ENCODE results near the gene ADTRP. TPM values are rescaled to one million over a fixed set of nuclear protein-coding genes. Genes with fewer than 3 reads are reported as not detected.

Gene ADTRP
- total RNA-seq, 4 donors from 2014 or later = 119 to 199 (median 181) TPM

DNA sequence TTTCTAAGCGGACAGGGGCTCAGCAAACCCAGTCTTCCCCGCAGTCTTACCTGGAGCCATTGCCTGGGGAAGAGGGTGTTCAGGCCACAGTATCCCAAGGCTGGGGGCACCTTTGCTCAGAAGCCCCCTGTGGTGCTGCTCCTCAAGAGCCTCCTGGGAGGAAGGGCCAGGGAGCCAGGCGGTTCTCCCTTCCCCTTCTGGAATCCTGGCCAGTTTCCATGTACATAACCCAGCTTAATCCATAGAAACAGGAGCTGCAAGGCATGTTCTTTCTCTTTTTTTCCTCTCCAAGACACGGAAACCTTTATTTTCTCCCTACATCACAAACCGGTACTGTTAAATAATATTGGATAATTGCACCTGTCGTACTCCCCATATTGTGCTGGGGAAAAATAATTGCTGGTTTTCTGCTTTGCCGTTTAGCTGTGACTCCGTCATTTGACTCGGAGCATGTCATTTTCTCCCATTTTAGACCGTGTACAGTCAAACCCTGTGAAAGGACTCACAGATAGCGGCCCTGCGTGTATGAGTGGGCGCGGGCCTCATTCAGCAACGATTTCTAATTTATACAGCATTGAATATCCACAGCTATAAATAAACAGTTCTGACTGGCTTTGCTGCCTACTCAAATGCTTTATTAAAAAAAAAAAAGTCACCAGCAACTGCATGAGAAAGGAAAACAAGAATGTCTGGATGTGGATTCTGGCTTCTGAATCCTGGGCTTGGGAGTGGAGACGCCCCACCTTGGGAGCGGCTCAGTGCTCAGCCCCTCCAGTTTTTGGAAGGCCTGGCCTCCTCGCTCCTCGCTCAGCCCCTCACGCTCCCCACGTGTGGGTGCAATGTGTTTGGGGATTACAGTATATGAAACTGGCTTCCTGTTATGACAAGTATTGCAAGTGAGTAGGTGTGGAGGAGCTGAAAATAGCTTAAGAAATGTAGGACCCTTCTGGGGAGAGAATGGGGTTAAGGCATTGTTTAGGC, 67.3 kb downstream of the ADTRP start:
- no peaks in the 10 kb centered on the region for H3K36me3 ChIP-seq
- no peak overlapping the region for H3K4me3 ChIP-seq
- peak overlapping the region in 1 of 4 donors; percentile 5 for H3K27ac ChIP-seq
- no peak for DNase-seq
- intact Hi-C loops (cut with DNase I; ENCODE audit: low total_unique reads) = no loop called here
- TF ChIP-seq EP300 (IDR thresholded peaks at IDR 0.05; ENCODE audit: low read depth) = no peak
- no peaks in the 10 kb centered on the region for H3K9me3 ChIP-seq
- in situ Hi-C loops (cut with MboI; ENCODE audit: low pct_ligation_motif_present in 1 of 4, low pct_unique_long_range_greater_than_20kb in 1 of 4, low sequenced_read_pairs in 3 of 4) = loop anchor here in 1 of 4 donors (25.0 kb wide), 1 partner anchor 126 kb away; no protein-coding TSS in a partner anchor
- 57 to 73% methylated on average over 14 to 21 of the region's 21 CpGs for WGBS, 2 donors (ENCODE audit: low coverage in 1 of 2)
- H3K27me3 ChIP-seq = no peaks in the 10 kb centered on the region
- H3K4me1 ChIP-seq = peaks cover 0 to 9% (median 0%) of the 10 kb centered on the region in 4 donors

DNA sequence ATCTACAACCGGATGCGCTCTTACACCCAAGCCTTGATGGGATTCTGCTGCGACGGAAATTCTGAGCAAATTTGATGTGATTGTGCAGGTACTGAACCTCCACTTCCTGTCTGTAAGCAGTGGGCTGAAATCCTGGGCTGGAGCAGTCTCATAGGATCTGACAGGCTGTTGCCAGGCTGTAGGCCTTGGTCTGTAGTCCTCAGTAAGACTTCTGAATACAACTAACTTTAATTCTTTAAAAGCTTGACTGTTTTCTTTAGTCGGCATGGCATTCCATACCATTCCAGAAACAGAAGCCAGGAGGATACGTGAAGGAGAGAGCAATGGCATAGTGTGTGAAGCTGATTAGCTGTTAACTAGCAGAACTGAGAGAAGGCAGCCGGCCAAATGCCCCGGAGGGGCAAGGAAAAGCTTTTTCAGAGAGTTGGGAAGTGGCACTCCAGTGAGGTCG, 68.3 kb downstream of the ADTRP start:
- in situ Hi-C loops (cut with MboI; ENCODE audit: low pct_ligation_motif_present in 1 of 4, low pct_unique_long_range_greater_than_20kb in 1 of 4, low sequenced_read_pairs in 3 of 4) (loop anchor here in 1 of 4 donors (25.0 kb wide), 1 partner anchor 127 kb away; no protein-coding TSS in a partner anchor), intact Hi-C loops (cut with DNase I; ENCODE audit: low total_unique reads) (no loop called here)
- H3K27me3 ChIP-seq = no peaks in the 10 kb centered on the region
- TF ChIP-seq POLR2AphosphoS5 (IDR thresholded peaks at IDR 0.05) (no peak), POLR2A (IDR thresholded peaks at IDR 0.05) (no peak), EP300 (IDR thresholded peaks at IDR 0.05; ENCODE audit: low read depth) (no peak)
- TF ChIP-seq, protein P1, sequence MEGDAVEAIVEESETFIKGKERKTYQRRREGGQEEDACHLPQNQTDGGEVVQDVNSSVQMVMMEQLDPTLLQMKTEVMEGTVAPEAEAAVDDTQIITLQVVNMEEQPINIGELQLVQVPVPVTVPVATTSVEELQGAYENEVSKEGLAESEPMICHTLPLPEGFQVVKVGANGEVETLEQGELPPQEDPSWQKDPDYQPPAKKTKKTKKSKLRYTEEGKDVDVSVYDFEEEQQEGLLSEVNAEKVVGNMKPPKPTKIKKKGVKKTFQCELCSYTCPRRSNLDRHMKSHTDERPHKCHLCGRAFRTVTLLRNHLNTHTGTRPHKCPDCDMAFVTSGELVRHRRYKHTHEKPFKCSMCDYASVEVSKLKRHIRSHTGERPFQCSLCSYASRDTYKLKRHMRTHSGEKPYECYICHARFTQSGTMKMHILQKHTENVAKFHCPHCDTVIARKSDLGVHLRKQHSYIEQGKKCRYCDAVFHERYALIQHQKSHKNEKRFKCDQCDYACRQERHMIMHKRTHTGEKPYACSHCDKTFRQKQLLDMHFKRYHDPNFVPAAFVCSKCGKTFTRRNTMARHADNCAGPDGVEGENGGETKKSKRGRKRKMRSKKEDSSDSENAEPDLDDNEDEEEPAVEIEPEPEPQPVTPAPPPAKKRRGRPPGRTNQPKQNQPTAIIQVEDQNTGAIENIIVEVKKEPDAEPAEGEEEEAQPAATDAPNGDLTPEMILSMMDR (IDR thresholded peaks at IDR 0.05) = no peak
- H3K27ac ChIP-seq = no peak overlapping the region
- H3K36me3 ChIP-seq = no peaks in the 10 kb centered on the region
- no peak for DNase-seq
- H3K4me1 ChIP-seq = peaks cover 0 to 9% (median 0%) of the 10 kb centered on the region in 4 donors
- 66 to 77% methylated on average over 5 to 9 of the region's 9 CpGs for WGBS, 2 donors (ENCODE audit: low coverage in 1 of 2)
- H3K9me3 ChIP-seq = no peaks in the 10 kb centered on the region
- no peak overlapping the region for H3K4me3 ChIP-seq

DNA sequence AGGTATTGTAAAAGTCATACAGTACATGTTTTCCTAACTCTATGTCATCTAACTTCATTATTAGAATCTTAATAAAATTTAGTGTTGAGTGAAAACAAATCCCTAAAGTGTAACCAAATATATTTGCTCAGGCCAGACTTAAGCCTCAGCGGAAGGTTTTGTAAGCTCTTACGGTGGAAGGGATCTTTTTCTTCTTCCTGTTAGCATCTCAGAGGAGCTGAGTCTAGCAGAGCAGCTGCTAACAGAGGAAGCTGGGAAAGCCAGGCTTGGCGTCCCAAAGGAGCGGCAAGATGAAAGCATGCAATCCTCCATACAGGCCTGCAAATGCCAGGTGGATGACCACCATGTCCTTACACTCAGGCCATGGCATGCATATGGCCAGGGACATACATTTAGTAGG, 72.4 kb downstream of the ADTRP start:
- Histone ChIP-seq H3K27me3 (no peaks in the 10 kb centered on the region), H3K4me1 (peaks cover 0 to 19% (median 7%) of the 10 kb centered on the region in 4 donors), H3K4me3 (no peak overlapping the region), H3K27ac (no peak overlapping the region), H3K9me3 (no peaks in the 10 kb centered on the region), H3K36me3 (no peaks in the 10 kb centered on the region)
- WGBS, 2 donors (ENCODE audit: low coverage in 1 of 2) = 86 to 88% methylated on average over 4 of the region's 4 CpGs
- TF ChIP-seq POLR2A (IDR thresholded peaks at IDR 0.05) (no peak), POLR2AphosphoS5 (IDR thresholded peaks at IDR 0.05) (no peak), EP300 (IDR thresholded peaks at IDR 0.05; ENCODE audit: low read depth) (no peak)
- TF ChIP-seq, protein P1 (IDR thresholded peaks at IDR 0.05) = no peak
- intact Hi-C loops (cut with DNase I; ENCODE audit: low total_unique reads) = no loop called here
- no peak for DNase-seq
- in situ Hi-C loops (cut with MboI; ENCODE audit: low pct_ligation_motif_present in 1 of 4, low pct_unique_long_range_greater_than_20kb in 1 of 4, low sequenced_read_pairs in 3 of 4) = loop anchor here in 1 of 4 donors (25.0 kb wide), 1 partner anchor 131 kb away; no protein-coding TSS in a partner anchor

DNA sequence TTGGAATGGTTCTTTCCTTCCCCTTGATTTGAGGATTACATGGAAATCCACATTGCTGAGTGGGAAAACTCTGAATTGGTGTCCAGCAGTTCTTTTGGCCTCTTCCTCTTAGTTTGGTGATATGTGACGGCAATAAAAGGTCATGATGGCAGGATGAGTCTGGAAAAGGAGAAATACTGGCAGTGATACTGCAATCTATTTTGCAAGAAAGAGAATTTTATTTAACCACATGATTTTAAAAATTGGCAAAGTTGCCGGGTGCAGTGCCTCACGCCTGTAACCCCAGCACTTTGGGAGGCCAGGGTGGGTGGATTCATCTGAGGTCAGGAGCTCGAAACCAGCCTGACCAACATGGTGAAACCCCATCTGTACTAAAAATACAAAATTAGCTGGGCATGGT, 73.1 kb downstream of the ADTRP start:
- no peaks in the 10 kb centered on the region for H3K36me3 ChIP-seq
- H3K27ac ChIP-seq = no peak overlapping the region
- no peak for DNase-seq
- H3K9me3 ChIP-seq = no peaks in the 10 kb centered on the region
- no peaks in the 10 kb centered on the region for H3K27me3 ChIP-seq
- WGBS, 2 donors (ENCODE audit: low coverage in 1 of 2) = 92 to 100% methylated on average over 1 to 4 of the region's 4 CpGs
- intact Hi-C loops (cut with DNase I; ENCODE audit: low total_unique reads) (no loop called here), in situ Hi-C loops (cut with MboI; ENCODE audit: low pct_ligation_motif_present in 1 of 4, low pct_unique_long_range_greater_than_20kb in 1 of 4, low sequenced_read_pairs in 3 of 4) (loop anchor here in 1 of 4 donors (25.0 kb wide), 1 partner anchor 132 kb away; no protein-coding TSS in a partner anchor)
- peaks cover 0 to 14% (median 7%) of the 10 kb centered on the region in 4 donors for H3K4me1 ChIP-seq
- TF ChIP-seq EP300 (IDR thresholded peaks at IDR 0.05; ENCODE audit: low read depth) = no peak
- no peak for TF ChIP-seq POLR2A (IDR thresholded peaks at IDR 0.05)
- TF ChIP-seq POLR2AphosphoS5 (IDR thresholded peaks at IDR 0.05) = no peak
- TF ChIP-seq, protein P1 (IDR thresholded peaks at IDR 0.05) = no peak
- H3K4me3 ChIP-seq = no peak overlapping the region
